Mesenchymal stem cell (in vitro differentiated cells and primary cell): ENCODE results near the gene HHIP.
A peak's percentile ranks its signal among the peaks of the same experiment; 100 is the strongest.

Experiments used
- DNase-seq: peaks from one replicate; pipeline ENCODE4 v3.0.0-alpha.2; 2013
- H2AFZ ChIP-seq: one replicate; pipeline ENCODE4 v1.6.1; 2013; ENCODE audit warnings: low read depth, mild to moderate bottlenecking, control low read depth, inconsistent platforms, low read length, moderate library complexity
- H2AK5ac ChIP-seq: 2 replicates; pipeline ENCODE4 v1.6.1; 2013; ENCODE audit warnings: low read length, moderate library complexity, mild to moderate bottlenecking, inconsistent platforms; ENCODE audit not compliant: severe bottlenecking
- H2BK120ac ChIP-seq: one replicate; pipeline ENCODE4 v1.6.1; 2013; ENCODE audit warnings: low read depth, mild to moderate bottlenecking, inconsistent platforms, low read length, moderate library complexity
- H2BK12ac ChIP-seq, 2 experiments: one replicate each; pipeline ENCODE4 v1.6.1; 2013; ENCODE audit warnings: inconsistent platforms in 2 of 2, low read length in 2 of 2, mild to moderate bottlenecking in 2 of 2, moderate library complexity in 2 of 2, control low read depth in 1 of 2
- H2BK15ac ChIP-seq: one replicate; pipeline ENCODE4 v1.6.1; 2013; ENCODE audit warnings: mild to moderate bottlenecking, low read depth, inconsistent platforms; ENCODE audit not compliant: poor library complexity, severe bottlenecking
- H2BK5ac ChIP-seq: 2 replicates; pipeline ENCODE4 v1.6.1; 2013; ENCODE audit warnings: low read depth, mild to moderate bottlenecking, low read length, control low read depth, inconsistent platforms; ENCODE audit not compliant: poor library complexity, severe bottlenecking
- H3K14ac ChIP-seq, 2 experiments: one replicate each; pipeline ENCODE4 v1.6.1; 2013; ENCODE audit warnings: inconsistent platforms in 2 of 2, low read length in 2 of 2, control low read depth in 1 of 2, mild to moderate bottlenecking in 1 of 2, moderate library complexity in 1 of 2
- H3K18ac ChIP-seq, 2 experiments: one replicate each; pipeline ENCODE4 v1.6.1; 2013; ENCODE audit warnings: inconsistent platforms in 2 of 2, low read length in 2 of 2, control low read depth in 1 of 2, low read depth in 1 of 2, mild to moderate bottlenecking in 1 of 2
- H3K23ac ChIP-seq, 2 experiments: one replicate each; pipeline ENCODE4 v1.6.1; 2013; ENCODE audit warnings: inconsistent platforms in 2 of 2, low read length in 2 of 2, mild to moderate bottlenecking in 2 of 2, moderate library complexity in 2 of 2, control low read depth in 1 of 2
- H3K27ac ChIP-seq: 2 replicates; pipeline ENCODE4 v1.5.1; 2013; ENCODE audit warnings: mild to moderate bottlenecking, moderate library complexity, low read length, control low read depth, inconsistent platforms; ENCODE audit not compliant: poor library complexity, severe bottlenecking
- H3K27me3 ChIP-seq, 2 experiments: 2 replicates each; pipeline versions ENCODE4 v1.6.1 to v1.7.0; 2013; ENCODE audit warnings: low read length in 2 of 2, mild to moderate bottlenecking in 2 of 2, moderate library complexity in 2 of 2, control low read depth in 1 of 2, inconsistent platforms in 1 of 2; ENCODE audit not compliant: control insufficient read depth in 1 of 2, insufficient read depth in 1 of 2
- H3K36me3 ChIP-seq, 2 experiments: 2 replicates each; pipeline versions ENCODE4 v1.6.1 to v1.7.0; 2013; ENCODE audit warnings: low read length in 2 of 2, control low read depth in 1 of 2, inconsistent platforms in 1 of 2, low read depth in 1 of 2, mild to moderate bottlenecking in 1 of 2; ENCODE audit not compliant: insufficient read depth in 2 of 2, control insufficient read depth in 1 of 2
- H3K4ac ChIP-seq, 2 experiments: one replicate each; pipeline ENCODE4 v1.6.1; 2013; ENCODE audit warnings: inconsistent platforms in 2 of 2, low read length in 2 of 2, mild to moderate bottlenecking in 2 of 2, moderate library complexity in 2 of 2, control low read depth in 1 of 2, low read depth in 1 of 2
- H3K4me1 ChIP-seq: 2 replicates; pipeline ENCODE4 v1.6.1; 2013; ENCODE audit warnings: low read depth, low read length, control low read depth; ENCODE audit not compliant: control insufficient read depth, insufficient read depth
- H3K4me2 ChIP-seq: 2 replicates; pipeline ENCODE4 v1.6.1; 2013; ENCODE audit warnings: low read length, mild to moderate bottlenecking, inconsistent platforms; ENCODE audit not compliant: poor library complexity, severe bottlenecking
- H3K4me3 ChIP-seq, 2 experiments: 2 replicates each; pipeline versions ENCODE4 v1.5.1 to v1.7.0; 2013; ENCODE audit warnings: low read length in 2 of 2, mild to moderate bottlenecking in 2 of 2, control low read depth in 1 of 2, low read depth in 1 of 2; ENCODE audit not compliant: insufficient read depth in 1 of 2
- H3K79me1 ChIP-seq: replicated peaks from 2 replicates; pipeline ENCODE4 v1.6.1; 2013; ENCODE audit warnings: mild to moderate bottlenecking, control low read depth, low read length, inconsistent platforms; ENCODE audit not compliant: poor library complexity, severe bottlenecking
- H3K9ac ChIP-seq: 2 replicates; pipeline ENCODE4 v1.7.0; 2013; ENCODE audit warnings: mild to moderate bottlenecking, low read length, moderate library complexity
- H3K9me3 ChIP-seq: 2 replicates; pipeline ENCODE4 v1.7.0; 2013; ENCODE audit warnings: mild to moderate bottlenecking, low read length; ENCODE audit not compliant: control insufficient read depth
- H4K8ac ChIP-seq: one replicate; pipeline ENCODE4 v1.6.1; 2013; ENCODE audit warnings: inconsistent platforms, mild to moderate bottlenecking, low read length, moderate library complexity
- H4K91ac ChIP-seq: one replicate; pipeline ENCODE4 v1.6.1; 2013; ENCODE audit warnings: mild to moderate bottlenecking, low read length, inconsistent platforms
- WGBS: methylation state at CpG from one replicate; pipeline ENCODE4 v1.1.7; 2013; ENCODE audit warnings: mixed read lengths; 5-methylcytosine and 5-hydroxymethylcytosine counted together

HHIP gene

DNA sequence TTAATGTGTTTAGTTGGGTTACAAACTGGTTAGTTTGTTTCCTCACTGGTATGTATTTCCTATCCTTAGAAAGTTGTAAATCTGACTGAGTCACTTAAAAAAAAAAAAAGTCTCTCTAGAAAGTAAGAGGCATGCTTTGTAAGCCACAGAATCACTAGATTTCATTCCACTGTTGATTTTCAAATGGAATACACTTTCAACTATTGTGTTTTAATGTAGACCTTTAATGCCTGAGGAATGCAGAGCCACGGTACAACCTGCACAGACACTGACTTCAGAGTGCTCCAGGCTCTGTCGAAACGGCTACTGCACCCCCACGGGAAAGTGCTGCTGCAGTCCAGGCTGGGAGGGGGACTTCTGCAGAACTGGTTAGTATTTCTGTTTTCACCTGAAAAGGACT lies 88.6 kb downstream of the HHIP start:
- H3K27me3 ChIP-seq: no peaks in the 10 kb centered on the region
- no peak overlapping the region for H3K14ac ChIP-seq
- H2AK5ac ChIP-seq: no peak overlapping the region
- H4K91ac ChIP-seq: no peak overlapping the region
- H3K23ac ChIP-seq: no peak overlapping the region
- H3K4me1 ChIP-seq: peaks cover 2% of the 10 kb centered on the region
- no peaks in the 10 kb centered on the region for H3K9me3 ChIP-seq
- no peak overlapping the region for H3K18ac ChIP-seq
- H2BK15ac ChIP-seq: no peak overlapping the region
- WGBS: 6% methylated on average over 4 of the region's 4 CpGs
- DNase-seq: peak; percentile 42
- no peaks in the 10 kb centered on the region for H3K36me3 ChIP-seq
- no peak overlapping the region for H2BK120ac ChIP-seq
- H2BK5ac ChIP-seq: no peak overlapping the region
- no peak overlapping the region for H3K9ac ChIP-seq
- no peak overlapping the region for H3K4me2 ChIP-seq
- no peak overlapping the region for H2BK12ac ChIP-seq
- no peak overlapping the region for H3K27ac ChIP-seq
- no peaks in the 10 kb centered on the region for H3K79me1 ChIP-seq
- no peak overlapping the region for H3K4ac ChIP-seq
- H4K8ac ChIP-seq: no peak overlapping the region
- no peak overlapping the region for H2AFZ ChIP-seq
- H3K4me3 ChIP-seq: no peak overlapping the region

GRCh38 chr4:144738649-144739048 lies 92.7 kb downstream of the HHIP start:
- WGBS: 100% methylated on average over 2 of the region's 3 CpGs
- DNase-seq: no peak

DNA sequence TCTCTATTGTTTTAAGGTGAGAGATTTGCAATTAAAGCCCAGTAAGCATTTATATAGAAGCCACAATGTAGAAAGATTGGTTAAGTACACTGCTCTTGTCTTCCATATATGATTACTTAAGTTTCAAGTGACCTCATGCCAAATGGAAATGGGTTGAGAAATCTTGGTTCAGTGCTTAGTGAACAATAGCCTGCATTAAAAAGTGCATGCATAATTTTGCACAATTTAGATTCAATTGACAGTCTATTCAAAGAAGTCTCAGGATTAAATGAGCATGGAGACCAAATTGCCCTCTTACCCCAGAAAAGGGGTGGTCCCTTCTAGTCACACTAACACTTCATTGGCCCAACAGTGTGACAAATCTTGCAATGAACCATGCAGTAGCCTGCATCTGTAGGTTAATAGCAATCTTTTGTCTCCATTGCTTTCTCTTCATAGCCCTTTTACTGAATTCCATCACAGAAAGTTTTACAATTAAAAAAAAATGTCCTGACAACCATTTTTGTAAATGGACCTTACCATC lies 93.6 kb downstream of the HHIP start:
- no peak for DNase-seq
- Histone ChIP-seq H3K27ac (no peak overlapping the region), H4K8ac (no peak overlapping the region)

More at GRCh38 chr4:144738649-144739048, 92.7 kb downstream of the HHIP start:
- H2BK5ac ChIP-seq: no peak overlapping the region
- H3K23ac ChIP-seq: no peak overlapping the region
- no peaks in the 10 kb centered on the region for H3K9me3 ChIP-seq
- H3K27ac ChIP-seq: no peak overlapping the region
- no peak overlapping the region for H2BK12ac ChIP-seq
- no peak overlapping the region for H3K4me3 ChIP-seq
- no peak overlapping the region for H3K4ac ChIP-seq
- no peak overlapping the region for H2AK5ac ChIP-seq
- H4K91ac ChIP-seq: no peak overlapping the region
- no peak overlapping the region for H3K4me2 ChIP-seq
- no peak overlapping the region for H3K9ac ChIP-seq
- H2BK120ac ChIP-seq: no peak overlapping the region
- no peaks in the 10 kb centered on the region for H3K27me3 ChIP-seq
- no peak overlapping the region for H2BK15ac ChIP-seq
- peaks cover 2% of the 10 kb centered on the region for H3K4me1 ChIP-seq
- no peak overlapping the region for H2AFZ ChIP-seq
- no peaks in the 10 kb centered on the region for H3K36me3 ChIP-seq
- H3K18ac ChIP-seq: no peak overlapping the region
- no peak overlapping the region for H4K8ac ChIP-seq
- no peaks in the 10 kb centered on the region for H3K79me1 ChIP-seq
- H3K14ac ChIP-seq: no peak overlapping the region

DNA sequence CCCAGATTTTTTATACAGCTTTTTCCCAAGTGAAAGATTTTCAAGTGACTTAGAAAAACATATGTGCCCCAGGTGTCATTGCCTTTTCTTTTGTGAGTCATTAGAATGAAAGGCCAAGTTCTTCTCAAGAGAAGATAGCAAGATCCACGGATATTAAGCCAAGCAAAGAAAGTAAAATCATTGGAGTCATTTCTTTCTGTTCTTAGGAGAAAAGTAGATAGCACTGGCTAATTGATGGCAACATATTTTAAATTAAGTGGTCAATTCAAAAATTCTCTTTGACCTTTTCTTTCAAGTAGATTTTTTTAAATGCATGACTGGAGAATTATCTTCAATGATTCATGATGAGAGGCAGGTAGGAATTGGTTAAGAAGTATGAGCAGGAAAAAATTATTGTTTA lies 94.4 kb downstream of the HHIP start:
- no peak overlapping the region for H2BK12ac ChIP-seq
- no peaks in the 10 kb centered on the region for H3K4me1 ChIP-seq
- H2BK120ac ChIP-seq: no peak overlapping the region
- no peak overlapping the region for H2AK5ac ChIP-seq
- no peak overlapping the region for H3K4ac ChIP-seq
- H3K36me3 ChIP-seq: no peaks in the 10 kb centered on the region
- H3K14ac ChIP-seq: no peak overlapping the region
- H3K27me3 ChIP-seq: no peaks in the 10 kb centered on the region
- H2AFZ ChIP-seq: no peak overlapping the region
- H3K18ac ChIP-seq: no peak overlapping the region
- no peak overlapping the region for H3K4me2 ChIP-seq
- 78% methylated on average over 1 of the region's 1 CpG for WGBS
- H4K8ac ChIP-seq: no peak overlapping the region
- no peak overlapping the region for H3K9ac ChIP-seq
- H3K27ac ChIP-seq: no peak overlapping the region
- no peaks in the 10 kb centered on the region for H3K79me1 ChIP-seq
- H2BK5ac ChIP-seq: no peak overlapping the region
- H3K23ac ChIP-seq: no peak overlapping the region
- no peak overlapping the region for H3K4me3 ChIP-seq
- H3K9me3 ChIP-seq: no peaks in the 10 kb centered on the region
- no peak overlapping the region for H2BK15ac ChIP-seq
- no peak for DNase-seq
- H4K91ac ChIP-seq: no peak overlapping the region

More for the DNA sequence above, 93.6 kb downstream of the HHIP start:
- Histone ChIP-seq H3K14ac (no peak overlapping the region), H3K79me1 (no peaks in the 10 kb centered on the region), H3K23ac (no peak overlapping the region), H3K4me1 (peaks cover 1% of the 10 kb centered on the region), H3K36me3 (no peaks in the 10 kb centered on the region), H3K4me3 (no peak overlapping the region), H2BK12ac (no peak overlapping the region), H2BK5ac (no peak overlapping the region), H3K9ac (no peak overlapping the region), H2AFZ (no peak overlapping the region), H3K9me3 (no peaks in the 10 kb centered on the region), H3K4ac (no peak overlapping the region), H2BK15ac (no peak overlapping the region), H2BK120ac (no peak overlapping the region), H3K27me3 (no peaks in the 10 kb centered on the region), H2AK5ac (no peak overlapping the region), H4K91ac (no peak overlapping the region), H3K4me2 (no peak overlapping the region), H3K18ac (no peak overlapping the region)
